ENCODE results near the gene DCLK1. TPM values are rescaled to one million over a fixed set of nuclear protein-coding genes. Genes with fewer than 3 reads are reported as not detected.

Gene DCLK1
- total RNA-seq, 1 experiment from 2014 or later = not detected

DNA sequence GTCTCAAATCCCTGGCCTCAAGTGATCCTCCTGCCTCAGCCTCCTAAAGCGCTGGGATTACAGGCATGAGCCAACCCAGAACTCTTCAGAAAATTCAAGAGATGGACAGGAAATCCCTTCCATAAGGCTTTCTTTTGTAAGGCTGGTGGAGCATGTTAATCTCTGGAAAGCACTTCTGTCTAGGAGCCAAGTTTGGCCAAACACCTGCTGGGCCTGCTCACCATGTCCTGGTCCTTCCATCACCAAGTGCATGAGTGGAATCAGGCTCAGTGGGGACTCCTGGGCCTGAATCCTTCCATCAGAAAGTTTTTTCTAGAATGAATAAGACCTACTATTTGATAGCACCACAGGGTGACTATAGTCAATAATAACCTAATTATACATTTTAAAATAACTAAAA is 148.0 kb downstream of the DCLK1 start:
- Histone ChIP-seq H3K36me3 (ENCODE audit: control insufficient read depth, insufficient read depth, low read length) (no peaks in the 10 kb centered on the region), H3K27me3 (ENCODE audit: control insufficient read depth, insufficient read depth, low read length) (no peaks in the 10 kb centered on the region), H3K4me3 (ENCODE audit: low read depth in 2 of 2, low read length in 2 of 2) (no peak overlapping the region), H3K9me3 (ENCODE audit: control insufficient read depth, insufficient read depth, low read depth, low read length) (no peaks in the 10 kb centered on the region), H3K4me1 (ENCODE audit: control insufficient read depth, insufficient read depth, low read length) (no peaks in the 10 kb centered on the region), H3K27ac (ENCODE audit: low read length) (no peak overlapping the region)
- intact Hi-C loops (cut with micrococcal nuclease; ENCODE audit: unreplicated experiment) = no loop called here
- BruUV-seq (replicated peaks) = no TSS peak
- in situ Hi-C loops (cut with HindIII; ENCODE audit: low pct_unique_long_range_greater_than_20kb, low sequenced_read_pairs) = no loop called here
- TF ChIP-seq, protein P1, sequence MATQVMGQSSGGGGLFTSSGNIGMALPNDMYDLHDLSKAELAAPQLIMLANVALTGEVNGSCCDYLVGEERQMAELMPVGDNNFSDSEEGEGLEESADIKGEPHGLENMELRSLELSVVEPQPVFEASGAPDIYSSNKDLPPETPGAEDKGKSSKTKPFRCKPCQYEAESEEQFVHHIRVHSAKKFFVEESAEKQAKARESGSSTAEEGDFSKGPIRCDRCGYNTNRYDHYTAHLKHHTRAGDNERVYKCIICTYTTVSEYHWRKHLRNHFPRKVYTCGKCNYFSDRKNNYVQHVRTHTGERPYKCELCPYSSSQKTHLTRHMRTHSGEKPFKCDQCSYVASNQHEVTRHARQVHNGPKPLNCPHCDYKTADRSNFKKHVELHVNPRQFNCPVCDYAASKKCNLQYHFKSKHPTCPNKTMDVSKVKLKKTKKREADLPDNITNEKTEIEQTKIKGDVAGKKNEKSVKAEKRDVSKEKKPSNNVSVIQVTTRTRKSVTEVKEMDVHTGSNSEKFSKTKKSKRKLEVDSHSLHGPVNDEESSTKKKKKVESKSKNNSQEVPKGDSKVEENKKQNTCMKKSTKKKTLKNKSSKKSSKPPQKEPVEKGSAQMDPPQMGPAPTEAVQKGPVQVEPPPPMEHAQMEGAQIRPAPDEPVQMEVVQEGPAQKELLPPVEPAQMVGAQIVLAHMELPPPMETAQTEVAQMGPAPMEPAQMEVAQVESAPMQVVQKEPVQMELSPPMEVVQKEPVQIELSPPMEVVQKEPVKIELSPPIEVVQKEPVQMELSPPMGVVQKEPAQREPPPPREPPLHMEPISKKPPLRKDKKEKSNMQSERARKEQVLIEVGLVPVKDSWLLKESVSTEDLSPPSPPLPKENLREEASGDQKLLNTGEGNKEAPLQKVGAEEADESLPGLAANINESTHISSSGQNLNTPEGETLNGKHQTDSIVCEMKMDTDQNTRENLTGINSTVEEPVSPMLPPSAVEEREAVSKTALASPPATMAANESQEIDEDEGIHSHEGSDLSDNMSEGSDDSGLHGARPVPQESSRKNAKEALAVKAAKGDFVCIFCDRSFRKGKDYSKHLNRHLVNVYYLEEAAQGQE (IDR thresholded peaks at IDR 0.05; ENCODE audit: insufficient read depth in 1 of 2, low read depth in 2 of 2, low read length in 1 of 2) = no peak
- TF ChIP-seq POLR2AphosphoS5 (IDR thresholded peaks at IDR 0.05; ENCODE audit: low read depth, low read length) (no peak), SIN3A (IDR thresholded peaks at IDR 0.05; ENCODE audit: borderline replicate concordance, insufficient read depth, low read depth, low read length) (no peak), TCF7L2 (IDR thresholded peaks at IDR 0.05; ENCODE audit: low read depth, low read length) (no peak)
- TF ChIP-seq, protein P2, sequence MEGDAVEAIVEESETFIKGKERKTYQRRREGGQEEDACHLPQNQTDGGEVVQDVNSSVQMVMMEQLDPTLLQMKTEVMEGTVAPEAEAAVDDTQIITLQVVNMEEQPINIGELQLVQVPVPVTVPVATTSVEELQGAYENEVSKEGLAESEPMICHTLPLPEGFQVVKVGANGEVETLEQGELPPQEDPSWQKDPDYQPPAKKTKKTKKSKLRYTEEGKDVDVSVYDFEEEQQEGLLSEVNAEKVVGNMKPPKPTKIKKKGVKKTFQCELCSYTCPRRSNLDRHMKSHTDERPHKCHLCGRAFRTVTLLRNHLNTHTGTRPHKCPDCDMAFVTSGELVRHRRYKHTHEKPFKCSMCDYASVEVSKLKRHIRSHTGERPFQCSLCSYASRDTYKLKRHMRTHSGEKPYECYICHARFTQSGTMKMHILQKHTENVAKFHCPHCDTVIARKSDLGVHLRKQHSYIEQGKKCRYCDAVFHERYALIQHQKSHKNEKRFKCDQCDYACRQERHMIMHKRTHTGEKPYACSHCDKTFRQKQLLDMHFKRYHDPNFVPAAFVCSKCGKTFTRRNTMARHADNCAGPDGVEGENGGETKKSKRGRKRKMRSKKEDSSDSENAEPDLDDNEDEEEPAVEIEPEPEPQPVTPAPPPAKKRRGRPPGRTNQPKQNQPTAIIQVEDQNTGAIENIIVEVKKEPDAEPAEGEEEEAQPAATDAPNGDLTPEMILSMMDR (IDR thresholded peaks at IDR 0.05) = no peak
- ATAC-seq (no peak), DNase-seq (ENCODE audit: low read depth, low spot score) (no peak)
- CTCF ChIA-PET = no interaction called here
- POLR2A ChIA-PET = no interaction called here

DNA sequence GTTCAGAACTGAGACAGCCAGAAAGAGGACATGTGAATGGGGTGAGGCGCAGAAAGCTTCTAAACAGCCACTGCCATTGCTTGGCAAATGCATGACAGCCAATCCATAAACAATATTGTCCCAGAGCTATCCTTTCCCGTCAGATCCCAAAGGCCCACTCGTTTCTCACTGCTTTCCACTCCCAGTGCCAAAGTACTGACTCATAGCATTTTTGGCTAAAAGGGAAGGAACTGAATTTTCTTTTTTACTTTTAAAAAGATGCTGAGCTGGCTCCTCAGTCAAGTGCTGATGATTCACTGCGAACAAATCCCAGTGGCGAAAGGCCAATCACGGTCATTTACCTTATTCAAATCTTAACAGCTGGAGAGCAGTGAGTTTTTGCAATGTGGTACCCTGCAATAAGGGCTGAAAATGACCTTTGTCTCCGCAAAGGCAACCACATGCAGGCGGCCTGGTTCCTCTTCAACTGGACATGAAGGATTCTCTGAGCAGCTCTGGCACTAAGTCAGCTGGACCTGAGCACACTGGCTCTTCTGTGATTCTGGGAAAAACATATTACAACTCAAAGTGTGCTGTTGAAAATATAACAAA is 151.7 kb downstream of the DCLK1 start:
- Histone ChIP-seq H3K27ac (ENCODE audit: low read length) (no peak overlapping the region), H3K4me3 (ENCODE audit: low read depth in 2 of 2, low read length in 2 of 2) (no peak overlapping the region), H3K36me3 (ENCODE audit: control insufficient read depth, insufficient read depth, low read length) (no peaks in the 10 kb centered on the region), H3K27me3 (ENCODE audit: control insufficient read depth, insufficient read depth, low read length) (no peaks in the 10 kb centered on the region), H3K9me3 (ENCODE audit: control insufficient read depth, insufficient read depth, low read depth, low read length) (no peaks in the 10 kb centered on the region), H3K4me1 (ENCODE audit: control insufficient read depth, insufficient read depth, low read length) (no peaks in the 10 kb centered on the region)
- in situ Hi-C loops (cut with HindIII; ENCODE audit: low pct_unique_long_range_greater_than_20kb, low sequenced_read_pairs) = no loop called here
- CTCF ChIA-PET = interaction anchor here (0.6 to 1.3 kb wide), 3 partner anchors 14 to 295 kb away, joined by 4 to 8 read pairs (median 4); no protein-coding TSS in a partner anchor
- POLR2A ChIA-PET = no interaction called here
- DNase-seq (ENCODE audit: low read depth, low spot score) (no peak), ATAC-seq (no peak)
- no peak for TF ChIP-seq TCF7L2 (IDR thresholded peaks at IDR 0.05; ENCODE audit: low read depth, low read length)
- TF ChIP-seq, protein P1 (IDR thresholded peaks at IDR 0.05; ENCODE audit: insufficient read depth in 1 of 2, low read depth in 2 of 2, low read length in 1 of 2) = no peak
- TF ChIP-seq, protein P2 (IDR thresholded peaks at IDR 0.05) = no peak
- no peak for TF ChIP-seq SIN3A (IDR thresholded peaks at IDR 0.05; ENCODE audit: borderline replicate concordance, insufficient read depth, low read depth, low read length)
- TF ChIP-seq POLR2AphosphoS5 (IDR thresholded peaks at IDR 0.05; ENCODE audit: low read depth, low read length) = no peak
- BruUV-seq (replicated peaks) = no TSS peak
- intact Hi-C loops (cut with micrococcal nuclease; ENCODE audit: unreplicated experiment) = no loop called here
